Stimulated activated CD8-positive, alpha-beta memory T cell treated with anti-CD3 and anti-CD28 coated beads, Interleukin-12 subunit alpha, Interleukin-12 subunit beta, amount 100 ng/mL, for 24 hours (primary cell): ENCODE data around the gene PREX1.

Source experiments
- DNase-seq: peaks from one replicate; pipeline ENCODE4 v3.0.0-alpha.2; 2020; ENCODE audit errors: extremely low read depth

PREX1 gene

DNA sequence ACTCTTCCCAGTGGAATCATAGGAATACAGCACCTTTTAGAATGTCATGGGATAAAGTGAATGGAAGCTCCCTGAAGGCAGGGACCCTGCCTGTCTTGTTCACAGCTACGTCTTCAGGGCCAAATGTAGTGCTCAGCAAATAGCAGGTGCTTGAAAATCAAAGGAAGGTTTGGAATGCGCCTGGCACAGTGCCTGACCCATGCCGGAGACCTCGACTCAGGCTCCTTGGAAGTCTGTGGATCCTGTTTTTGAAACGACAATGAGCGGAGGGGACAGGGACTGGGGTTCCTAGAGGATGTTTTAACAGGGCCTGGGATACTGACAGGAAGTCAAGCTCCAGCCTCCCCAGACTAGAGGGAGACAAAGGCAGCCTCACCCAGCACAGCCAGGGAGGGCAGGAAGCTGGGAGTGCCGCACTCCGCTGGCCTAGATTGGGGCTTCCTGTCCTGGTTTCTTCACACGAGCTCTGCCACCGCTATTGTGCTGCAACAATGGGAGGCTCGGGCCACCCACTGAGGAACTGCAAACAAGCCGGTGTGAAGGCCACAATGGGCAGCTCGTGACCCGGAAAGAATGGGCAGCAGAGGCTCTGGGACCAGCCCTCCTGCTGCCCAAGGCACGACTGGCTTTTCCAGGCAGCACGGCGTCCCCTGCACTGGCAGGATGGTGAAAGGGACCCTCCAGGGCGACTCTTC, 76.7 kb downstream of the PREX1 start:
- DNase-seq: no peak

DNA sequence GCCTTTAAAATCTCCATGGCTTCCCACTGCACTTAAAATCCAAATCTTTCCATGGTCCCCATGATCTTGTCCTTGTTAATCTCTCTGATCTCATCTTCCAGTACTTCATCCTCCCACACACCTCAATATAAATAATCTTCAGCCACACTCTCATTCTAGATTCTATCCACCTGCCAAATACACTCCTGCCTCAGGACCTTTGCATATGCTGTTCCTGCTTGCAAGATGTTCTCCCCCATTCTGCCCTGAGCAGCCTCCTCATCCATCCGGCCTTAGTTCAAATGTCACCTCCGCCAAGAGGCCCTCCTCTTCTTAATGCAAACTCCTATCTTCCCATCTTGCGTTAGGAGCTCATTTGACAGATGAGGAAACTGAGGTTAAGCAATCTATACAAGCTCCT, 77.4 kb downstream of the PREX1 start:
- no peak for DNase-seq

DNA sequence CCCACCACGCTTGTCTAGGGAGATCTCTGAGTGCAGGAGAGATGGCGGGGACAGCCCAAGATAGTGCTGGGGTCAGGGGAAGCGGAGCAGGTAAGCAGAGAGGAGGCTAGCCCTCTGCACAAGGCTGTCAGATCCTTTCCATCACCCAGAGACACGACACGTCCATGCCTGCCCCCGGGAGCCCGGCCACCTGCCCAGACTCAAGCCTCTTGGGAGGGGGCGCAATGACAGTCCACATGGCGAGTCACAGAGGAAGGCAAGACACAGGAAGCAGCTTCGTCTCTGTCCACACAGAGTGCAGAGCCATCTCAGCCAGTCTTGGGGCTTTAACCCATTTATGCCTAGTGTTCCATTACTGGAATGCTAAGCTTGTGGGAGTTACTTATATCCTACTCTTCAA, 78.4 kb downstream of the PREX1 start:
- no peak for DNase-seq

GRCh38 chr20:48748556-48748955, 79.2 kb downstream of the PREX1 start:
- no peak for DNase-seq

DNA sequence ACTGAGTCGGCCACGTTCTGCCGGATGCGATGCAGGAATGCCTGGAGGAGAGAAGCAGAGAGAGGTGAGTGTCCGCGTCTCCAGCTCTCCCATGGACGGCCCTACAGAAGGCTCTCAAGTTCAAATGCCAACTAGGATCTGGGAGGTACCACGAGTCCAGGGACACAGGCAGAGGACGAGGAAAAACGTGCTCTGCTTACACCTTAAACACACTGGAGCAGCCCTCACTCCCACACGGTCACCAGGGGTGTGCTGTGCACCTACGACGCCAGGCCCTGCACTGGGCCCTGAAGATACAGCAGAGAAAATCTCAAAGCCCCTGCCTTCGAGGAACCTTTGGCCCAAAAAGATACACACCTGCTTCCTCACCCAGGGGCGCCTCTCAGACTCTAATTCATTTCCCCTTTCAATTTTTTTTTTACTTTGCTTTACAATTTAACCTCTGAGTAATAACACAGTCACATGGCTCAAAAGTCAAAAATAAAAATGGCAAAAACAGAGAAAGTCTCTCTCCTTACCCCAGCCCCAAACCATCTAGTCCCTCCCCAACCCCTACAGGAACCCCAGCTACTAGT, 79.9 kb downstream of the PREX1 start:
- no peak for DNase-seq

DNA sequence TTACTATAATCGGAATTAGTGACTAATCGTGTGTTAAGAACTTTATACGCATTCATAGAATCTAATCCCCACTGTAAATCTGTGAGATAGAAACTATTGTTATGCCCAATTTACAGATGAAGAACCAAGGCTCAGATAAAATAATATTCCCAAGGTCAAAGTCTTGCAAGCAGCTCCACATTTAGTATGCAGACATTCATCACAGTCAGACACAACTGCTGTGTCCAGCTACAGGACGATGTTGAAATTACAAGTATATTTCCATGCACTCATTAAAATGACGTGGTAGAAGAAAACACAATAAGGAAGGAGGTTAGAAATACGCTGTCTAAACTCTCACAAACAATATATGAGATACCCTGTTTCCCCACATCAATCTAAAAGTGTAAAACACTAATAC, 82.5 kb downstream of the PREX1 start:
- DNase-seq: no peak

DNA sequence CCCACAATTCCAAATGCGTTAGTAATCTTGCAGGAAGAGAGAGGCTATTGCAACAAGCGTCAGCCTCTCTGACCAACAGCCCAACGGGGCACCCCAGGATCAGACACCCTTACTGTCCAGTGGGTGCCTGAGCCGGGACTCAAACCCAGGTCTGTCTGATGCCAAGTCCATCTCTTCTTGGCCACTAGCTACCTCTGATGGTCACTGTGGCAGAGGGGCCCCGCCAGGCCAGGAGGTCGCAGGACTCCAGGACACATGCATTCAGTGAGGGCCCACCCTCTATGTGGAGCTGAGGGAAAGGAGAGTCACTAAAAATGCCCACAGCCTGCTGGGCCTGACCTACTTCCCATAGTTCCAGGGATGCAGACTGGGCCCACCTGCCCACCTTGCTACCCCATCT, 83.3 kb downstream of the PREX1 start:
- DNase-seq: no peak

DNA sequence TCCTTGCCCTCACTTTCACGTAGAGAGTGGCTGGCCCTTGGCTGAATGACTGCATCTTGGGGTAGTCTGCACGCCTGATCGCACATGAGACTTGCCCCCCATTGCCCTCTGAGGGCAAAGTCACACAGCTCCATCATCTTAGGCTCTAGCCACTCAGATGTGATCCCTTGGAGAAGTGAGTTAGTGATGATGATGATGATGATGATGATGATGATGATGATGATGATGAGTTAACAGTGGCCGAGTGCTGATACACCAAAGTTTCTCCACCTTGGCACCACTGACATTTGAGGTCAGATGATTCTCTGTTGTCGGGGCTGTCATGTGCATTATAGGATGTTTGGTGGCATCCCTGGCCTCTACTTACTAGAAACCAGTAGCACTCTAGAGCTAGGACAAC, 84.0 kb downstream of the PREX1 start:
- no peak for DNase-seq

DNA sequence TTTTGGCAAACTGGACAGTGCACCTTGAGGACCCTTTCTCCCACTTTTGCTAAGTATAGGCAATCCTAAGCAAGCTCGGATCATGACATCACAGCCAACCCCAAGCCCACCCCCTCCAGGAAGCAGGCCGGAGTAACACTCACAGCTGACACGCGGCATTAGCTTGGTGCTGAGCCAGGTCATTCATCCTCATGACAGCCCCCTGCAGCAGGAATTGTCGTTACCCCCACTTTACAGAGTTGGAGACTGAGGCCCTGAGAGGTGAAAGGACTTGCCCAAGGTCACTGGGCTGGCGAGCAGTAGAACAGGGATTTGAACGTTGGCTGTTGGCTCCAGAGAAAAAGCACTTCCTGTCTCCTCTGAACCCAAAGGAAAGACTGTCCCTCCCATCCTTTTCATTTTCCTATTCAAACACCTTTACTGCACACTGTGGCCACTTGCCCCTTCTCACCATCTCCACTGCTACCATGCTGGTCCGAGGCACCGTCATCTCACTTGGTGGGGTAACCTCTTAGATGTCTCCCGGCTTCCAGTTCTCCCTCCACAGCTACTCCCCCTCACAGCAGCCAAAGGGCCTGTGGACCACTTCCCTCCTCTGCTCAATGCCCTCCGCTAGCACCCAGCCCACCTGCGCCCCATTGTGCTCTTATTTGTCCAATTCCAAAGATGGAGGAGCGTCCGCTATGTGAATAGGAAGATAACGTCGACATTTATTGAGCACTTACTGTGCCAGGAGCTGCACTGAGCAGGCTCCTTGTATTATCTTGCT, 84.7 kb downstream of the PREX1 start:
- DNase-seq: no peak

GRCh38 chr20:48742233-48742632, 85.6 kb downstream of the PREX1 start:
- no peak for DNase-seq

GRCh38 chr20:48741669-48742068, 86.1 kb downstream of the PREX1 start:
- no peak for DNase-seq

DNA sequence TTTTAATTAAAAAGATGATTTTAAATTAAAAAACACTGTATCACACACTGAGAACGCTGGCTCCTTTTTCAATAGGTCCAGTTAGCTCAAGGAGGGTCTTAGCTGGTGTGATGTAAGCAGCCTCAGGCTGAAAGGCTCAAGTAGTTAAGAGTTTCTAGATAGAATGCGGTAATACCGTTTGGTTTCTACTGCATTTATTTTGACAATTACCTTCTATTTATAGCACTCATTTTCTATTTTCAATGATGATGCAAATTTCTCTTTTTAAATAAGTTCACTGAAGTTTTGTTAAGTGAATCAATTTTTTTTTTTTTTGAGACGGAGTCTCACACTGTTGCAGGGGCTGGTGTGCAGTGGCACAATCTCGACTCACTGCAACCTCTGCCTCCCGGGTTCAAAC, 87.1 kb downstream of the PREX1 start:
- no peak for DNase-seq

- DNase-seq: no peak
Observed at GRCh38 chr20:48740292-48740649, 87.5 kb downstream of the PREX1 start.

- DNase-seq: no peak
Observed at GRCh38 chr20:48739395-48740291, 88.2 kb downstream of the PREX1 start.

- DNase-seq: no peak
Observed at GRCh38 chr20:48738399-48739304, 89.1 kb downstream of the PREX1 start.

GRCh38 chr20:48738094-48738398, 89.8 kb downstream of the PREX1 start:
- DNase-seq: no peak

DNA sequence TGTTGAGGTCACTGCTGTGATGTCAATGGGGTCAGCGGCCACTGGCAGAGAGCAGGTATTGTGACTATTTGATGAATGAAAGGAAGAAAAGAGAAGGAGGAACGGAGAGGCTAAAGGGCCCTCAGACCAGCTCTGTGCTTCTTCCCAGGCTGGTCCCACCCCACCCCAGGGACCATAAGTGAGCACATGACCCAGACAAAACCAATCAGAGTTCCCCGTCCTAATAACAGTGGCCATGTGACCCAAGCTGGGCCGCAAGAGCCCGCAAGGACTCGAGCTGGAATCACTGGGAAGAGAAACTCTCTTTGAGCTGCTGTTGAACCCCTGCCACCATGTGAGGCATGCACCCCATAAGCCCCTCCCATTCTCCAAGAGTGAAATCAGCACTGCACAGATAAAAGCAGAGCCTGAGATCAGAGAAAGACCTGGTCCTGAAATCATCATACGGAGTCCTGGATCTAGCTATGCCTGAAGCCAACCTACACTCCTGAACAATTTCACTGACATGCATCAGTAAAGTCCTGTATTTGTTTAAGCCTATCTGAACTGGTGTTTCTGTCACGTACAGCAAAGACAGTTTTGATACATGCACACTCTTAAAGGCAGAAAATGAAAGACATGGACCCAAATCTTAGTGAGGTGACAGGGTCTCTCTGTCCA, 90.2 kb downstream of the PREX1 start:
- DNase-seq: no peak

GRCh38 chr20:48736636-48737035, 91.2 kb downstream of the PREX1 start:
- DNase-seq: no peak

GRCh38 chr20:48736231-48736630, 91.6 kb downstream of the PREX1 start:
- DNase-seq: no peak

- DNase-seq: no peak
Observed at GRCh38 chr20:48735112-48735511, 92.7 kb downstream of the PREX1 start.
